Endothelial cell (in vitro differentiated cells): ENCODE data around the gene SLBP. TPM values are rescaled to one million over a fixed set of nuclear protein-coding genes. Genes with fewer than 3 reads are reported as not detected.

Experiments
- DNase-seq: peaks from one replicate; pipeline ENCODE4 v3.0.0; 2021; ENCODE audit warnings: low spot score
- H3K27ac Mint-ChIP-seq: one replicate; pipeline ENCODE4 v1.8.0; 2021; ENCODE audit warnings: mixed read lengths, inconsistent platforms; ENCODE audit not compliant: unreplicated experiment
- H3K27me3 Mint-ChIP-seq: one replicate; pipeline ENCODE4 v1.8.0; 2021; ENCODE audit warnings: mild to moderate bottlenecking, moderate library complexity, mixed read lengths, inconsistent platforms; ENCODE audit not compliant: unreplicated experiment
- H3K36me3 Mint-ChIP-seq: one replicate; pipeline ENCODE4 v1.8.0; 2021; ENCODE audit warnings: mild to moderate bottlenecking, low read depth, mixed read lengths, inconsistent platforms; ENCODE audit not compliant: unreplicated experiment
- H3K4me1 Mint-ChIP-seq: one replicate; pipeline ENCODE4 v1.8.0; 2021; ENCODE audit warnings: mild to moderate bottlenecking, mixed read lengths, inconsistent platforms; ENCODE audit not compliant: unreplicated experiment
- H3K4me3 Mint-ChIP-seq: one replicate; pipeline ENCODE4 v1.8.0; 2021; ENCODE audit warnings: mild to moderate bottlenecking, mixed read lengths, inconsistent platforms; ENCODE audit not compliant: unreplicated experiment
- H3K9me3 Mint-ChIP-seq: one replicate; pipeline ENCODE4 v1.8.0; 2021; ENCODE audit warnings: mixed read lengths, inconsistent platforms; ENCODE audit not compliant: unreplicated experiment
- CTCF ChIP-seq: fragments of 200-600 bp; sonication (generic); IDR thresholded peaks from one replicate; pipeline ENCODE4 v1.5.0; 2021; ENCODE audit warnings: antibody characterized with exemption; ENCODE audit not compliant: unreplicated experiment
- total RNA-seq: library from RNA; stranded (reverse); fragmentation: NEBNext Ultra II Directional; extraction: Animal tissue kit (Norgen Biotek cat#: 25700); gene quantifications from one replicate; pipeline ENCODE4 v1.2.1, GENCODE V29; 2021; ENCODE audit not compliant: unreplicated experiment

SLBP gene
- total RNA-seq, 1 donor from 2014 or later = 33.2 TPM

- Mint-ChIP-seq H3K36me3 (no peaks in the 10 kb centered on the region), H3K4me1 (no peaks in the 10 kb centered on the region), H3K27me3 (no peaks in the 10 kb centered on the region), H3K4me3 (no peak overlapping the region), H3K9me3 (no peaks in the 10 kb centered on the region), H3K27ac (no peak overlapping the region)
- no peak for DNase-seq
- TF ChIP-seq CTCF = no peak
Observed at GRCh38 chr4:1659104-1660043, 52.7 kb downstream of the SLBP start.

GRCh38 chr4:1658581-1658980 lies 53.5 kb downstream of the SLBP start:
- no peak for TF ChIP-seq CTCF
- no peak overlapping the region for H3K4me3 Mint-ChIP-seq
- H3K36me3 Mint-ChIP-seq = no peaks in the 10 kb centered on the region
- H3K27me3 Mint-ChIP-seq = peaks cover 2% of the 10 kb centered on the region
- H3K27ac Mint-ChIP-seq = no peak overlapping the region
- no peak for DNase-seq
- no peaks in the 10 kb centered on the region for H3K9me3 Mint-ChIP-seq
- no peaks in the 10 kb centered on the region for H3K4me1 Mint-ChIP-seq

GRCh38 chr4:1658146-1658545 lies 54.0 kb downstream of the SLBP start:
- no peaks in the 10 kb centered on the region for H3K9me3 Mint-ChIP-seq
- no peak for TF ChIP-seq CTCF
- H3K4me3 Mint-ChIP-seq = no peak overlapping the region
- H3K27me3 Mint-ChIP-seq = peaks cover 2% of the 10 kb centered on the region
- H3K27ac Mint-ChIP-seq = no peak overlapping the region
- H3K36me3 Mint-ChIP-seq = no peaks in the 10 kb centered on the region
- no peaks in the 10 kb centered on the region for H3K4me1 Mint-ChIP-seq
- no peak for DNase-seq

GRCh38 chr4:1656986-1657385 lies 55.1 kb downstream of the SLBP start:
- TF ChIP-seq CTCF = no peak
- DNase-seq = no peak
- Mint-ChIP-seq H3K36me3 (no peaks in the 10 kb centered on the region), H3K27me3 (peaks cover 2% of the 10 kb centered on the region), H3K4me3 (no peak overlapping the region), H3K9me3 (no peaks in the 10 kb centered on the region), H3K4me1 (no peaks in the 10 kb centered on the region), H3K27ac (no peak overlapping the region)

- Mint-ChIP-seq H3K9me3 (no peaks in the 10 kb centered on the region), H3K36me3 (no peaks in the 10 kb centered on the region), H3K4me1 (no peaks in the 10 kb centered on the region), H3K27ac (peak overlapping the region; percentile 30), H3K4me3 (no peak overlapping the region), H3K27me3 (peaks cover 2% of the 10 kb centered on the region)
- DNase-seq = no peak
- TF ChIP-seq CTCF = no peak
Observed at GRCh38 chr4:1656132-1656531, 56.0 kb downstream of the SLBP start.
